Kidney (tissue), 14 donors: ENCODE data around the gene EPHB3. TPM values are rescaled to one million over a fixed set of nuclear protein-coding genes. Genes with fewer than 3 reads are reported as not detected.

ENCODE experiments used
- DNase-seq, 5 donors: peaks; one replicate each; pipeline ENCODE4 v3.0.0-alpha.2; 2013 to 2020
- FAIRE-seq: peaks from 2 replicates; lab custom pipeline; 2012; peaks lifted over from hg19 to GRCh38; lab: Jason Lieb, UNC
- H3K27ac ChIP-seq, 2 donors: one replicate each; pipeline ENCODE4 v1.7.0; 2013; ENCODE audit warnings: low read depth in 2 of 2, low read length in 2 of 2, inconsistent platforms in 1 of 2
- H3K27me3 ChIP-seq: one replicate; pipeline ENCODE4 v1.7.1; 2013; ENCODE audit warnings: low read length, inconsistent platforms; ENCODE audit not compliant: control insufficient read depth, insufficient read depth
- H3K36me3 ChIP-seq, 3 donors: one replicate each; pipeline versions ENCODE4 v1.7.0 to v1.7.1; 2013; ENCODE audit warnings: low read length in 3 of 3, control low read depth in 1 of 3, inconsistent platforms in 1 of 3; ENCODE audit not compliant: insufficient read depth in 3 of 3, control insufficient read depth in 2 of 3
- H3K4me1 ChIP-seq, 3 donors: one replicate each; pipeline versions ENCODE4 v1.7.0 to v1.7.1; 2013; ENCODE audit warnings: low read length in 3 of 3, inconsistent platforms in 1 of 3, low read depth in 1 of 3; ENCODE audit not compliant: control insufficient read depth in 2 of 3, insufficient read depth in 2 of 3
- H3K4me3 ChIP-seq, 3 donors: one replicate each; pipeline versions ENCODE4 v1.7.0 to v1.8.1; 2013; ENCODE audit warnings: low read length in 3 of 3, control low read depth in 1 of 3, inconsistent platforms in 1 of 3
- H3K9ac ChIP-seq, 3 donors: one replicate each; pipeline versions ENCODE4 v1.7.0 to v1.7.1; 2013; ENCODE audit warnings: low read length in 3 of 3, control low read depth in 1 of 3, inconsistent platforms in 1 of 3
- H3K9me3 ChIP-seq, 3 donors: one replicate each; pipeline versions ENCODE4 v1.7.0 to v1.7.1; 2013; ENCODE audit warnings: low read length in 3 of 3, control low read depth in 1 of 3, inconsistent platforms in 1 of 3; ENCODE audit not compliant: control insufficient read depth in 2 of 3, insufficient read depth in 1 of 3
- intact Hi-C: fragments of 100-400 bp; cut with DNase I; formaldehyde crosslinking; loops from one replicate; pipeline ENCODE4 v1.11.1; 2022
- polyA plus RNA-seq: library from polyadenylated mRNA; stranded (reverse); fragments of 350-450 nt; fragmentation: Illumina TruSeq; extraction: RNeasy Lipid Tissue Mini Kit (QIAGEN cat#74804); gene quantifications from one replicate; pipeline ENCODE4 v1.2.3, GENCODE V29; 2014; ENCODE audit warnings: low read depth, low replicate concordance; ENCODE audit not compliant: insufficient read depth
- total RNA-seq: library from RNA; stranded (reverse); fragmentation: NEBNext Ultra II Directional; extraction: Animal tissue kit (Norgen Biotek cat#: 25700); gene quantifications from one replicate; pipeline ENCODE4 v1.2.1, GENCODE V29; 2021
- TF ChIP-seq, protein P1 (sequence below): IDR thresholded peaks from 3 replicates; pipeline ENCODE4 v1.5.1; 2012; ENCODE audit warnings: mild to moderate bottlenecking, moderate library complexity, borderline replicate concordance; ENCODE audit not compliant: insufficient read depth; ENCODE audit errors: extremely low read depth
- donor health status: control.
- donor health status: control.
- donor health status: control.
- donor health status: control.
- donor health status: control.
- donor health status: DM: yes; HTN: yes; CAD: no.
- donor health status: Normal renal cell carcinoma (clear cell type).

The EPHB3 gene
- total and polyA plus RNA-seq, 2 donors from 2014 or later = 1.4 to 3.8 TPM

DNA sequence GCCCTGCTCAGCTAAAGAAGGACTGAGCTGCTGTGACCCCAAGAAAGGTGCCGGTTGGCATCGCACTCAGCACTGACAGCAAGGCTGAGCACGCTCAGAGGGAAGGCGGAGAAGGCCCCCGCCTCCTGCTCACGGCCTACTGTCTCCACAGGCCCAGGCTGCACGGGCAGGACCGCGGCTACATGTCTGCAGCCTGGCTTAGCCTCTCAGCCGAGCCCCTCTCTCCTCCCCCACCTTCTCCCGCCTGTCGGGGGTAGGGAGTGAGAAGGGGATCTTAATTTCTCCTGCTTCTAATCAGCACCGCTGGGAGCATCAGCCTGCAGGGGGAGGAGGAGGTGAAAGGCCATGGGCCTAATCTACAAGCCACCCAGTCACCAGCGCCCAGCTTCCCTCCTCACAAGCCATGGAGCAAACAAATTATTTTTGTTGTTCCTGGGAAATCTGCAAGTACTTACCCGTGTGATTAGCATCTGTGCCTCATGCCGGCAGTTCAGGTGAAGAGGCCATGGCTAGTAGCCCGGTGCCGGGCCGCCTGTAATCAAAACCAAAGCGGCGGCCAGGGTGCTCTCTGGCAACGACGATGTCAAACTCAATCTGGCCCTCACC lies 68.1 kb downstream of the EPHB3 start:
- H3K27me3 ChIP-seq = no peaks in the 10 kb centered on the region
- no peak for FAIRE-seq
- intact Hi-C loops = no loop called here
- no peaks in the 10 kb centered on the region for H3K4me1 ChIP-seq
- H3K27ac ChIP-seq = no peak overlapping the region
- TF ChIP-seq, protein P1, sequence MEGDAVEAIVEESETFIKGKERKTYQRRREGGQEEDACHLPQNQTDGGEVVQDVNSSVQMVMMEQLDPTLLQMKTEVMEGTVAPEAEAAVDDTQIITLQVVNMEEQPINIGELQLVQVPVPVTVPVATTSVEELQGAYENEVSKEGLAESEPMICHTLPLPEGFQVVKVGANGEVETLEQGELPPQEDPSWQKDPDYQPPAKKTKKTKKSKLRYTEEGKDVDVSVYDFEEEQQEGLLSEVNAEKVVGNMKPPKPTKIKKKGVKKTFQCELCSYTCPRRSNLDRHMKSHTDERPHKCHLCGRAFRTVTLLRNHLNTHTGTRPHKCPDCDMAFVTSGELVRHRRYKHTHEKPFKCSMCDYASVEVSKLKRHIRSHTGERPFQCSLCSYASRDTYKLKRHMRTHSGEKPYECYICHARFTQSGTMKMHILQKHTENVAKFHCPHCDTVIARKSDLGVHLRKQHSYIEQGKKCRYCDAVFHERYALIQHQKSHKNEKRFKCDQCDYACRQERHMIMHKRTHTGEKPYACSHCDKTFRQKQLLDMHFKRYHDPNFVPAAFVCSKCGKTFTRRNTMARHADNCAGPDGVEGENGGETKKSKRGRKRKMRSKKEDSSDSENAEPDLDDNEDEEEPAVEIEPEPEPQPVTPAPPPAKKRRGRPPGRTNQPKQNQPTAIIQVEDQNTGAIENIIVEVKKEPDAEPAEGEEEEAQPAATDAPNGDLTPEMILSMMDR = no peak
- no peaks in the 10 kb centered on the region for H3K9me3 ChIP-seq
- DNase-seq = peak in 2 of 5 donors; percentile 47
- H3K4me3 ChIP-seq = no peak overlapping the region
- no peak overlapping the region for H3K9ac ChIP-seq
- H3K36me3 ChIP-seq = no peaks in the 10 kb centered on the region

GRCh38 chr3:184630861-184631471 lies 69.4 kb downstream of the EPHB3 start:
- intact Hi-C loops = no loop called here
- H3K4me1 ChIP-seq = no peaks in the 10 kb centered on the region
- H3K9me3 ChIP-seq = no peaks in the 10 kb centered on the region
- FAIRE-seq (no peak), DNase-seq (no peak)
- TF ChIP-seq, protein P1 = no peak
- no peak overlapping the region for H3K9ac ChIP-seq
- H3K4me3 ChIP-seq = no peak overlapping the region
- H3K27me3 ChIP-seq = no peaks in the 10 kb centered on the region
- H3K36me3 ChIP-seq = no peaks in the 10 kb centered on the region
- no peak overlapping the region for H3K27ac ChIP-seq

DNA sequence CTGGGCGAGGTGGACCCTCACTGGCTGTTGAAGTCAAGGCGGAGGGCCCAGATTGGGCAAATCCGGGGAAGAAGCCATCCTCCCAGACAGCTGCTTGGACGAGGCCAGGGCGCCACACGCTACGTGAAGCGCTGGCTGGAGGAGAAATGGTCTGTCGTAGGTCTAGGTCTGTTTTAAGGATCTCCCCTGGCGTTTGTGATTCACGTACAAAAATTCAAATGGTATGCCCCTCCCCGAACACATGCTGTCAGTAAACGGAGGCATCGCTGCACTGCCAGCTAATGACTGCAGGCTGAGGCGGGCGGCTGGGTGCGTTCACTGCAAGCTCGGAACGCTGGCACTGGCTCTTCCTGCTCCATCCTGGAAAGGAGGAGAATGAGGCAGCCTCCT lies 69.9 kb downstream of the EPHB3 start:
- Histone ChIP-seq H3K9ac (no peak overlapping the region), H3K9me3 (no peaks in the 10 kb centered on the region), H3K4me1 (peaks cover 0 to 2% (median 0%) of the 10 kb centered on the region in 3 donors), H3K36me3 (no peaks in the 10 kb centered on the region), H3K27me3 (no peaks in the 10 kb centered on the region), H3K4me3 (no peak overlapping the region), H3K27ac (no peak overlapping the region)
- DNase-seq = no peak
- no peak for FAIRE-seq
- TF ChIP-seq, protein P1 = no peak
- intact Hi-C loops = no loop called here

Other genes starting within 250 kb of the EPHB3 start
- 327 TPM for gene EIF4G1, start 247.2 kb upstream of the EPHB3 start, total RNA-seq
- 118 TPM for gene EIF4G1, start 247.2 kb upstream of the EPHB3 start, polyA plus RNA-seq
- 20.1 TPM for gene FAM131A, start 224.2 kb upstream of the EPHB3 start, total RNA-seq
- 14.0 TPM for gene FAM131A, start 224.2 kb upstream of the EPHB3 start, polyA plus RNA-seq
- 10.4 TPM for gene CLCN2, start 200.2 kb upstream of the EPHB3 start, total RNA-seq
- gene CLCN2, start 200.2 kb upstream of the EPHB3 start, polyA plus RNA-seq = 6.4 TPM
- 82.0 TPM for gene POLR2H, start 200.1 kb upstream of the EPHB3 start, total RNA-seq
- gene POLR2H, start 200.1 kb upstream of the EPHB3 start, polyA plus RNA-seq = 157 TPM
- gene THPO, start 183.6 kb upstream of the EPHB3 start, total RNA-seq = 0.85 TPM
- 5.7 TPM for gene THPO, start 183.6 kb upstream of the EPHB3 start, polyA plus RNA-seq
- gene CHRD, start 181.7 kb upstream of the EPHB3 start, total RNA-seq = 16.8 TPM
- 18.6 TPM for gene CHRD, start 181.7 kb upstream of the EPHB3 start, polyA plus RNA-seq
- gene MAGEF1, start 150.3 kb downstream of the EPHB3 start, total RNA-seq = 37.9 TPM
- gene MAGEF1, start 150.3 kb downstream of the EPHB3 start, polyA plus RNA-seq = 50.0 TPM